GM18861 (cell line): ENCODE data around the gene SEMA4B.
A peak's percentile ranks its signal among the peaks of the same experiment; 100 is the strongest.
"Not testable (repeated sequence)": the region's sequence is repeated elsewhere in the genome, so short reads cannot be mapped to it uniquely, and the experiment has no call there.

Experiments
- ATAC-seq: cut with Tn5 transposase; IDR thresholded peaks from one replicate; pipeline ENCODE4 v1.9.1; 2021; ENCODE audit not compliant: unreplicated experiment

Gene SEMA4B

GRCh38 chr15:90201130-90201943 is at the start of gene SEMA4B:
TSS of gene SEMA4B (plus strand) at chr15:90201330. CDS start at chr15:90201579, 249 bp downstream.
- ATAC-seq, result peak; percentile 65

GRCh38 chr15:90151989-90152645 is 49.0 kb upstream of the SEMA4B start:
- no peak for ATAC-seq

- no peak for ATAC-seq
Measured at GRCh38 chr15:90153658-90154057, 47.5 kb upstream of the SEMA4B start.

GRCh38 chr15:90154246-90154645 is 46.9 kb upstream of the SEMA4B start:
- no peak for ATAC-seq

- ATAC-seq, result no peak
Measured at GRCh38 chr15:90154861-90155626, 46.1 kb upstream of the SEMA4B start.

GRCh38 chr15:90159213-90159612 is 41.9 kb upstream of the SEMA4B start:
- no peak for ATAC-seq

GRCh38 chr15:90160781-90161727 is 40.1 kb upstream of the SEMA4B start:
- no peak for ATAC-seq

- ATAC-seq, result peak; percentile 76
Measured at GRCh38 chr15:90161950-90162361, 39.2 kb upstream of the SEMA4B start.

GRCh38 chr15:90162956-90163355 is 38.2 kb upstream of the SEMA4B start:
- ATAC-seq, result no peak

GRCh38 chr15:90164239-90164638 is 36.9 kb upstream of the SEMA4B start:
- ATAC-seq, result not testable (repeated sequence)

- no peak for ATAC-seq
Measured at GRCh38 chr15:90165157-90165556, 36.0 kb upstream of the SEMA4B start.

GRCh38 chr15:90165659-90166489 is 35.3 kb upstream of the SEMA4B start:
- ATAC-seq, result no peak

GRCh38 chr15:90167121-90167520 is 34.0 kb upstream of the SEMA4B start:
- no peak for ATAC-seq

- no peak for ATAC-seq
Measured at GRCh38 chr15:90171623-90172022, 29.5 kb upstream of the SEMA4B start.

GRCh38 chr15:90173372-90173771 is 27.8 kb upstream of the SEMA4B start:
- no peak for ATAC-seq

GRCh38 chr15:90174140-90174875 is 26.8 kb upstream of the SEMA4B start:
- ATAC-seq, result no peak

GRCh38 chr15:90177012-90177411 is 24.1 kb upstream of the SEMA4B start:
- no peak for ATAC-seq

- ATAC-seq, result no peak
Measured at GRCh38 chr15:90178468-90179435, 22.4 kb upstream of the SEMA4B start.
